ENCODE data around the gene SH3PXD2B.

DNA sequence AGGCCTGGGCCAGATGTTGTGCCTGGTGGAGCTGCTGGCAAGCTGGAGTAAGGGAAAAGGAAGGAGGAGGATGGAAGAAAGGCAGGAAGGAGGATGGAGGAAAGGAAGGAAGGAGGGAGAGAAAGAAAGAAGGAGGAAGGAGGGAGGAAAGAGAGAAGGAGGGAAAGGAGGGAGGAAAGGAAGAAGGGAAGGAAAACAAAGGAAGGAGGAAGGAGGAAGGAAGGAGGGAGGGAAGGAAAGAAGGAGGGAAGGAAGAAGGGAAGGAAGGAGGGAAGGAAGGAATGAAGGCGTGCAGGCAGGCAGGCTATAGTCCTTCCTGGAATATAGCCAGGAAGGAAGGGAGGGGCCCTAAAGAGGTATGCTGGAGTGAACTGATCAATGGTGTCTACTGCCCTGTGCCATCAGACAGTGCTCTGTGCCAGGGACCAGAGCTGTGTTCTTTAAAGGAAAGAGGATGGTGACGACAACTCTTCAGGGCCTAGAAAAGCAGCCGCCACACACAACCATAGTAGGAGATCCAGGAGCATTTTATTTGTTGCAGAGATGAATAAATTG lies 109.4 kb downstream of the SH3PXD2B start:
- TF ChIP-seq PRPF4 (IDR thresholded peaks at IDR 0.05; ENCODE audit: low read depth, low read length, poor library complexity, severe bottlenecking) = no peak
- TF ChIP-seq, protein P1, sequence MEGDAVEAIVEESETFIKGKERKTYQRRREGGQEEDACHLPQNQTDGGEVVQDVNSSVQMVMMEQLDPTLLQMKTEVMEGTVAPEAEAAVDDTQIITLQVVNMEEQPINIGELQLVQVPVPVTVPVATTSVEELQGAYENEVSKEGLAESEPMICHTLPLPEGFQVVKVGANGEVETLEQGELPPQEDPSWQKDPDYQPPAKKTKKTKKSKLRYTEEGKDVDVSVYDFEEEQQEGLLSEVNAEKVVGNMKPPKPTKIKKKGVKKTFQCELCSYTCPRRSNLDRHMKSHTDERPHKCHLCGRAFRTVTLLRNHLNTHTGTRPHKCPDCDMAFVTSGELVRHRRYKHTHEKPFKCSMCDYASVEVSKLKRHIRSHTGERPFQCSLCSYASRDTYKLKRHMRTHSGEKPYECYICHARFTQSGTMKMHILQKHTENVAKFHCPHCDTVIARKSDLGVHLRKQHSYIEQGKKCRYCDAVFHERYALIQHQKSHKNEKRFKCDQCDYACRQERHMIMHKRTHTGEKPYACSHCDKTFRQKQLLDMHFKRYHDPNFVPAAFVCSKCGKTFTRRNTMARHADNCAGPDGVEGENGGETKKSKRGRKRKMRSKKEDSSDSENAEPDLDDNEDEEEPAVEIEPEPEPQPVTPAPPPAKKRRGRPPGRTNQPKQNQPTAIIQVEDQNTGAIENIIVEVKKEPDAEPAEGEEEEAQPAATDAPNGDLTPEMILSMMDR (CRISPR knock-in tag; IDR thresholded peaks at IDR 0.05) = no peak
- no peak for TF ChIP-seq DMAP1 (CRISPR knock-in tag; IDR thresholded peaks at IDR 0.05)
- no peak for TF ChIP-seq ZBTB49 (CRISPR knock-in tag; IDR thresholded peaks at IDR 0.05; ENCODE audit: borderline replicate concordance)
- TF ChIP-seq, protein P2, sequence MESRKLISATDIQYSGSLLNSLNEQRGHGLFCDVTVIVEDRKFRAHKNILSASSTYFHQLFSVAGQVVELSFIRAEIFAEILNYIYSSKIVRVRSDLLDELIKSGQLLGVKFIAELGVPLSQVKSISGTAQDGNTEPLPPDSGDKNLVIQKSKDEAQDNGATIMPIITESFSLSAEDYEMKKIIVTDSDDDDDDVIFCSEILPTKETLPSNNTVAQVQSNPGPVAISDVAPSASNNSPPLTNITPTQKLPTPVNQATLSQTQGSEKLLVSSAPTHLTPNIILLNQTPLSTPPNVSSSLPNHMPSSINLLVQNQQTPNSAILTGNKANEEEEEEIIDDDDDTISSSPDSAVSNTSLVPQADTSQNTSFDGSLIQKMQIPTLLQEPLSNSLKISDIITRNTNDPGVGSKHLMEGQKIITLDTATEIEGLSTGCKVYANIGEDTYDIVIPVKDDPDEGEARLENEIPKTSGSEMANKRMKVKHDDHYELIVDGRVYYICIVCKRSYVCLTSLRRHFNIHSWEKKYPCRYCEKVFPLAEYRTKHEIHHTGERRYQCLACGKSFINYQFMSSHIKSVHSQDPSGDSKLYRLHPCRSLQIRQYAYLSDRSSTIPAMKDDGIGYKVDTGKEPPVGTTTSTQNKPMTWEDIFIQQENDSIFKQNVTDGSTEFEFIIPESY (CRISPR knock-in tag; IDR thresholded peaks at IDR 0.05) = no peak
- no peak for TF ChIP-seq TOE1 (CRISPR knock-in tag; IDR thresholded peaks at IDR 0.05)
- no peak for TF ChIP-seq HES4 (CRISPR knock-in tag; IDR thresholded peaks at IDR 0.05; ENCODE audit: borderline replicate concordance)
- no peak for TF ChIP-seq ZKSCAN8 (CRISPR knock-in tag; IDR thresholded peaks at IDR 0.05; ENCODE audit: borderline replicate concordance)
- TF ChIP-seq, protein P3, sequence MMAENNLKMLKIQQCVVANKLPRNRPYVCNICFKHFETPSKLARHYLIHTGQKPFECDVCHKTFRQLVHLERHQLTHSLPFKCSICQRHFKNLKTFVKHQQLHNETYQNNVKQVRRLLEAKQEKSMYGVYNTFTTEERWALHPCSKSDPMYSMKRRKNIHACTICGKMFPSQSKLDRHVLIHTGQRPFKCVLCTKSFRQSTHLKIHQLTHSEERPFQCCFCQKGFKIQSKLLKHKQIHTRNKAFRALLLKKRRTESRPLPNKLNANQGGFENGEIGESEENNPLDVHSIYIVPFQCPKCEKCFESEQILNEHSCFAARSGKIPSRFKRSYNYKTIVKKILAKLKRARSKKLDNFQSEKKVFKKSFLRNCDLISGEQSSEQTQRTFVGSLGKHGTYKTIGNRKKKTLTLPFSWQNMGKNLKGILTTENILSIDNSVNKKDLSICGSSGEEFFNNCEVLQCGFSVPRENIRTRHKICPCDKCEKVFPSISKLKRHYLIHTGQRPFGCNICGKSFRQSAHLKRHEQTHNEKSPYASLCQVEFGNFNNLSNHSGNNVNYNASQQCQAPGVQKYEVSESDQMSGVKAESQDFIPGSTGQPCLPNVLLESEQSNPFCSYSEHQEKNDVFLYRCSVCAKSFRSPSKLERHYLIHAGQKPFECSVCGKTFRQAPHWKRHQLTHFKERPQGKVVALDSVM (CRISPR knock-in tag; IDR thresholded peaks at IDR 0.05) = no peak
- TF ChIP-seq GATAD2A (CRISPR knock-in tag; IDR thresholded peaks at IDR 0.05) = no peak
- TF ChIP-seq ZFP36L2 (CRISPR knock-in tag; IDR thresholded peaks at IDR 0.05) = no peak
- TF ChIP-seq, protein P4, sequence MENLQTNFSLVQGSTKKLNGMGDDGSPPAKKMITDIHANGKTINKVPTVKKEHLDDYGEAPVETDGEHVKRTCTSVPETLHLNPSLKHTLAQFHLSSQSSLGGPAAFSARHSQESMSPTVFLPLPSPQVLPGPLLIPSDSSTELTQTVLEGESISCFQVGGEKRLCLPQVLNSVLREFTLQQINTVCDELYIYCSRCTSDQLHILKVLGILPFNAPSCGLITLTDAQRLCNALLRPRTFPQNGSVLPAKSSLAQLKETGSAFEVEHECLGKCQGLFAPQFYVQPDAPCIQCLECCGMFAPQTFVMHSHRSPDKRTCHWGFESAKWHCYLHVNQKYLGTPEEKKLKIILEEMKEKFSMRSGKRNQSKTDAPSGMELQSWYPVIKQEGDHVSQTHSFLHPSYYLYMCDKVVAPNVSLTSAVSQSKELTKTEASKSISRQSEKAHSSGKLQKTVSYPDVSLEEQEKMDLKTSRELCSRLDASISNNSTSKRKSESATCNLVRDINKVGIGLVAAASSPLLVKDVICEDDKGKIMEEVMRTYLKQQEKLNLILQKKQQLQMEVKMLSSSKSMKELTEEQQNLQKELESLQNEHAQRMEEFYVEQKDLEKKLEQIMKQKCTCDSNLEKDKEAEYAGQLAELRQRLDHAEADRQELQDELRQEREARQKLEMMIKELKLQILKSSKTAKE (CRISPR knock-in tag; IDR thresholded peaks at IDR 0.05; ENCODE audit: borderline replicate concordance) = no peak
- no peak for TF ChIP-seq SIN3A (IDR thresholded peaks at IDR 0.05; ENCODE audit: borderline replicate concordance, low read depth, low read length)
